ENCODE data around the gene PAWR. TPM values are rescaled to one million over a fixed set of nuclear protein-coding genes. Genes with fewer than 3 reads are reported as not detected.

PAWR gene
- 127 to 157 TPM (median 137 TPM) in 3 replicates for total RNA-seq
- long read RNA-seq, full-length matches to known transcripts, result 75 of 143 reads
- long read RNA-seq, partial matches to known transcripts, result 51 of 143 reads
- long read RNA-seq, other reads (novel, unspliced or antisense), result 17 of 143 reads

GRCh38 chr12:79690638-79691510, at the start of gene PAWR:
Gene PAWR, minus strand, starts transcription at chr12:79690964. Its CDS starts 720 bp downstream, at chr12:79690244.
- H3K27ac Mint-ChIP-seq (ENCODE audit: unreplicated experiment), result peak within 1 kb of the TSS; percentile 97
- no peaks in the 10 kb centered on the region for H3K27me3 Mint-ChIP-seq (ENCODE audit: low read depth)
- peak within 1 kb of the TSS; percentile 92 for H3K4me3 Mint-ChIP-seq (ENCODE audit: unreplicated experiment)
- H3K4me1 Mint-ChIP-seq (ENCODE audit: low read depth), result peaks cover 52% of the 10 kb centered on the region
- H3K36me3 Mint-ChIP-seq (ENCODE audit: low read depth), result peaks cover 1% of the 10 kb centered on the region
- peak; percentile 64 for TF ChIP-seq CTCF (IDR thresholded peaks at IDR 0.05)
- peaks cover 1% of the 10 kb centered on the region for H3K9me3 Mint-ChIP-seq (ENCODE audit: low read depth)
- DNase-seq (ENCODE audit: low spot score), result peak; percentile 95

GRCh38 chr12:79737875-79738718, 47.3 kb upstream of the PAWR start:
- DNase-seq (ENCODE audit: low spot score), result no peak
- peak; percentile 97 for TF ChIP-seq CTCF (IDR thresholded peaks at IDR 0.05)
- Mint-ChIP-seq H3K4me1 (ENCODE audit: low read depth) (peaks cover 8% of the 10 kb centered on the region), H3K27me3 (ENCODE audit: low read depth) (no peaks in the 10 kb centered on the region), H3K9me3 (ENCODE audit: low read depth) (peaks cover 5% of the 10 kb centered on the region), H3K4me3 (ENCODE audit: unreplicated experiment) (no peak overlapping the region), H3K36me3 (ENCODE audit: low read depth) (no peaks in the 10 kb centered on the region), H3K27ac (ENCODE audit: unreplicated experiment) (no peak overlapping the region)

GRCh38 chr12:79732638-79733037, 41.9 kb upstream of the PAWR start:
- TF ChIP-seq CTCF (IDR thresholded peaks at IDR 0.05), result no peak
- no peak for DNase-seq (ENCODE audit: low spot score)
- peaks cover 32% of the 10 kb centered on the region for H3K9me3 Mint-ChIP-seq (ENCODE audit: low read depth)
- no peak overlapping the region for H3K4me3 Mint-ChIP-seq (ENCODE audit: unreplicated experiment)
- no peak overlapping the region for H3K27ac Mint-ChIP-seq (ENCODE audit: unreplicated experiment)
- no peaks in the 10 kb centered on the region for H3K4me1 Mint-ChIP-seq (ENCODE audit: low read depth)
- peaks cover 4% of the 10 kb centered on the region for H3K36me3 Mint-ChIP-seq (ENCODE audit: low read depth)
- no peaks in the 10 kb centered on the region for H3K27me3 Mint-ChIP-seq (ENCODE audit: low read depth)

GRCh38 chr12:79725987-79726386, 35.2 kb upstream of the PAWR start:
- peak overlapping the region; percentile 65 for H3K27ac Mint-ChIP-seq (ENCODE audit: unreplicated experiment)
- H3K4me3 Mint-ChIP-seq (ENCODE audit: unreplicated experiment), result no peak overlapping the region
- H3K36me3 Mint-ChIP-seq (ENCODE audit: low read depth), result peaks cover 4% of the 10 kb centered on the region
- no peaks in the 10 kb centered on the region for H3K27me3 Mint-ChIP-seq (ENCODE audit: low read depth)
- no peak for DNase-seq (ENCODE audit: low spot score)
- peaks cover 28% of the 10 kb centered on the region for H3K9me3 Mint-ChIP-seq (ENCODE audit: low read depth)
- no peak for TF ChIP-seq CTCF (IDR thresholded peaks at IDR 0.05)
- H3K4me1 Mint-ChIP-seq (ENCODE audit: low read depth), result peaks cover 10% of the 10 kb centered on the region

GRCh38 chr12:79717006-79717405, 26.2 kb upstream of the PAWR start:
- no peak for TF ChIP-seq CTCF (IDR thresholded peaks at IDR 0.05)
- H3K4me1 Mint-ChIP-seq (ENCODE audit: low read depth), result no peaks in the 10 kb centered on the region
- no peak overlapping the region for H3K4me3 Mint-ChIP-seq (ENCODE audit: unreplicated experiment)
- H3K9me3 Mint-ChIP-seq (ENCODE audit: low read depth), result no peaks in the 10 kb centered on the region
- no peak overlapping the region for H3K27ac Mint-ChIP-seq (ENCODE audit: unreplicated experiment)
- no peaks in the 10 kb centered on the region for H3K27me3 Mint-ChIP-seq (ENCODE audit: low read depth)
- H3K36me3 Mint-ChIP-seq (ENCODE audit: low read depth), result peaks cover 2% of the 10 kb centered on the region
- no peak for DNase-seq (ENCODE audit: low spot score)

All from chondrocyte (in vitro differentiated cells).